PC-3 (cell line): ENCODE measurements around the gene SUPT7L.

ENCODE experiments used
- EZH2 ChIP-seq: fragments of 300-600 bp; sonication (generic); IDR thresholded peaks from one replicate; pipeline ENCODE4 v1.6.1; 2017; ENCODE audit warnings: antibody characterized with exemption, mild to moderate bottlenecking, low read length; ENCODE audit not compliant: unreplicated experiment
- TF ChIP-seq, protein P1 (sequence below): fragments of 300-600 bp; sonication (generic); conservative IDR thresholded peaks from 2 replicates; pipeline ENCODE4 v1.5.1; 2017; ENCODE audit warnings: antibody characterized with exemption, low read depth, mild to moderate bottlenecking, low read length

- TF ChIP-seq, protein P1, sequence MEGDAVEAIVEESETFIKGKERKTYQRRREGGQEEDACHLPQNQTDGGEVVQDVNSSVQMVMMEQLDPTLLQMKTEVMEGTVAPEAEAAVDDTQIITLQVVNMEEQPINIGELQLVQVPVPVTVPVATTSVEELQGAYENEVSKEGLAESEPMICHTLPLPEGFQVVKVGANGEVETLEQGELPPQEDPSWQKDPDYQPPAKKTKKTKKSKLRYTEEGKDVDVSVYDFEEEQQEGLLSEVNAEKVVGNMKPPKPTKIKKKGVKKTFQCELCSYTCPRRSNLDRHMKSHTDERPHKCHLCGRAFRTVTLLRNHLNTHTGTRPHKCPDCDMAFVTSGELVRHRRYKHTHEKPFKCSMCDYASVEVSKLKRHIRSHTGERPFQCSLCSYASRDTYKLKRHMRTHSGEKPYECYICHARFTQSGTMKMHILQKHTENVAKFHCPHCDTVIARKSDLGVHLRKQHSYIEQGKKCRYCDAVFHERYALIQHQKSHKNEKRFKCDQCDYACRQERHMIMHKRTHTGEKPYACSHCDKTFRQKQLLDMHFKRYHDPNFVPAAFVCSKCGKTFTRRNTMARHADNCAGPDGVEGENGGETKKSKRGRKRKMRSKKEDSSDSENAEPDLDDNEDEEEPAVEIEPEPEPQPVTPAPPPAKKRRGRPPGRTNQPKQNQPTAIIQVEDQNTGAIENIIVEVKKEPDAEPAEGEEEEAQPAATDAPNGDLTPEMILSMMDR: no peak
- no peak for TF ChIP-seq EZH2
These were observed 9.5 kb upstream of the SUPT7L start for GRCh38 chr2:27672723-27673486.
